NCI-H1694 treated with DMSO at 0.1 percent for 48 hours (cell line): ENCODE data around the gene HOXB1.
A peak's percentile ranks its signal among the peaks of the same experiment; 100 is the strongest.

Source experiments
- DNase-seq: peaks from one replicate; lab custom pipeline; 2025; lab: John Stamatoyannopoulos, UW

HOXB1 gene

DNA sequence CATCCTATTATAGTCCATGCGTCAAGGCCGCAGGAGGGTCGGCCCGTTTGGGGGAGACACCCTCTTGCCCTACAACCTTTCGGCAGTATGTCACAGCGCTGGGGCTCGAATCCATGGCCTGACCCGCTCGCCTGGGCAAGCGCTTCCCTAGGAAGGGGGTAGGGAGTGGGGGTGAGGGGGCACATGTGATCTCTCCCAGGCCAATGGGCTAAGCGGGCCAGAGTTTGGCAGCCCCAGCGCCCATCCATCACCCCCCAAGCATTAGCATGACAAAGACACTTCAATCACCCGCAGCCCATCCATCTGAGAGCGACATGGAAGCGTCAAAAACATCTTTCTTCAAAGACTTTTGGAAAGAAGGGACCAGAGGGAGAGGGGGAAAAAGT, at the start of gene HOXB1:
TSS of gene HOXB1 (minus strand) at position 125 of the 386 bp plus-strand sequence. CDS start at position 18, 107 bp downstream.
- no peak for DNase-seq

DNA sequence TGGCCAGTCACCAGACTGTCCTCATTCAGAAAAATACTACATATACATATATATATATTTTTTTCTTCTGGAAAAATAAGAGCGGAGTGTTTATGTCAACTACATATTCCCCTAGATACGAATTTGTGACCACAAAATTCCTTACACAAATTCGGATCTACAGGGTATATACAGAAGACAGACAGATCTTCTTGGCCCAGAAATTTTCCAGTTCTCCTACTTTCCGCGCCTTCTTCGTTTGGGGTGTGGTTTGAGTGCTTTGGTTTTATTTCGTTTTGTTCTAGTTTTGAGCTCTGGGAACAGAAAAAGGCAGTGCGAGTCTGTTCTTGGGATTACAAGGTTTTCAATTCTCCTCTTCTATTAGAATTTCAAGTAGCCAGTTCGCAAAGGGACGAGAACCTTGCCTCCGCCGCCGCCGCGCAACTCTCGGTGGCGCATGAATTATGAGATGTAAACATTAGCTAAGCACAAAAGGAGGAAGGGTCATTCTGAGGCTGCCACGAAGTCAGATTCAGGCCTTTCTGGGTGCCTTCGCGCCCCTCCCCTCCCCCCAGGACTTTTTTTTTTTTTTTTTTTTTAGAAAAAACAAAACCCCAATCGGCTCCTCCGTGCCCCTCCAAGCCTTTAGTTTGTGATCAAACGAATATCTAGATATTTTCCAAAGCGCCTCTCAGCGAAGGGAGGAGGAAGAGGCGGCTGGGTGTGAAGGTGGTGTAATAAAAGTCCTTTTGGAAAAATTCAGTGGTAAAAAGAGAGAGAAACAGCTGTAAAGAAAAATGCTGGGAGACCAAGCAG, 49.1 kb upstream of the HOXB1 start:
- DNase-seq: no peak

DNA sequence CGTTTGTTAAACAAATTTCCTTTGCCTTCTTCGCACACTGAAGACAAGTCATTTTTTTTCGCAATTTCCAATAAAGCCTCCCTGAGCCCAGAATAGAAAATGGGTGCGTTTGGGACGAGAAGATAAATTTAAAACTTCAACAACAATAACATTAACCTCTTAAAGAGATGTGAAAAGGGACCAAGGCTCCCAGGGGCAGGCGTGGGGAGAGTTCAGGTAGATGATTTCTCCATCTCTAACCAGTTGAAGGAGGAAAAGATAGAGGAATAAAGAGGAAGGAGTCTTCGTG, 48.6 kb upstream of the HOXB1 start:
- no peak for DNase-seq

DNA sequence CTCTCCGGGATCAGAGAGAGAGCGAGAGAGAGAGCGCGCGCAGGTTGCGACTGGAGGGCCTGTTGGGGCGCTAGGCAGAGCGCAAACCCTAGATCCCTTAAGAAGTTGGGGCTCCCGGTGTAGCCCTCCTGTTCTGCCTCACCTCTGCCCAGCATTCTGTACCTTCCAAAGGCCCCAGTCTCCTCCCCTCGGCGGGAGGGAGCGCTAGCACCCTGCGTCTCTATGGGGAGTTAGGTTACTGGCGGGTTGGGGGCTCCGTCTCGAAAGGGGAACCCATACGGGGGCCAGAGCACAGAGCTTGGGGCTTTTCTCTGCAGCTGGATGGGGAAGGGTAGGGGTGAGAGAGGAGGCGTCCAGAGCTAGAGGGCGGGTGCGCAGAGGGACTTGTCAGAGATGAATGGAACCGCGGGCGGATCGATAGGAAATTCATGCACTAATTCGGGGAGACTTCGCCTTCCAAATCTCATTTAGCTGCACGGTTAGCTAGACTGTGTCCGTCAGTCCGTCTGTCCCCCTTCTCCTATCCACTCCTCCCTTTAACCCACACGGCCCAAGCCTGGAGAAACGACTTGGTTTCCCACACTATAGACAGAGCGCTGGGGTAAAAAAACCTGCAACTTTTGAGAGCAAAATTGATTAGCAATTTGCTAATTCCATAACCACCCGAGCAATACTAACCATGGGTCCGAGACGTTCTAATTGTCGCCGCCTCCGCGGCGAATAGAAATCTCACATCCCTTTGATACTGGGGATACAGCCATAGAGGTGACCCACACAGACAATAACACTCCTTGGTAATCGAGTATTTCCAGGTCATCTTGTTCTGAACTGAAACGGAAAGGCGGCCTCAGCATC, 48.0 kb upstream of the HOXB1 start:
- DNase-seq: peak; percentile 36

DNA sequence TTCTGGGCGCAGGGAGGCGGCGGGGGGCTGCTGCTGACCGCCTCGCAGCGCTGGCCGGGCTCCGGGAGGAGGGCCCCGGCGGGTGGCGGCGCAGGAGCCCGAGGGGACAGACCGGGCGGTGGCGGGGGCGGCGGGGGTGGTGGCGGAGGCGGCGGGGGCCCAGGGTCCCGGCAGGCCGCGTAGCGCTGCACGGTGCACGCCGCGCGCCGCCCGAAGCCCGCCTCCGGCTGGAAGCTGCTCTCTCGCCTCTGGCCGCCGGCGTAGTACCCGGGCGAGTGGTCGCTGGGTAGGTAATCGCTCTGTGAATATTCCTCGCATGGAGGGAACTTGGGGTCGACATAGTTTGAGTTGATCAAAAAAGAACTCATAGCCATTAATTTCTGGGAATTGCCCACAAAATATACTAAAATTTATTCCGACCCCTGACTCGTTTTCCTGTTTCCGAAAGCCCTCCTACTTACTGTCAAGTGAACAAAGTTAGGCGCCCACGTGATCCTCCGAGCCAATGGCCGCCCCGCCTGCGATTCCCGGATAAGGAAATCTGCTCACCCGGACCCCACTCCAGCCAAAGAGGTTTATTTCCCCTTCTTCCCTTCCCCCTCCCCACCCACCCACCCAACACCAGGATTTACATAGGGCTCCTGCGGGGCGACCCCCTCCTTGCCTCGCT, 47.3 kb upstream of the HOXB1 start, which contains the start of gene HOXB4:
TSS of gene HOXB4 (minus strand) at position 405 of the 670 bp plus-strand sequence. CDS start at position 374, 31 bp downstream.
- peak; percentile 64 for DNase-seq

DNA sequence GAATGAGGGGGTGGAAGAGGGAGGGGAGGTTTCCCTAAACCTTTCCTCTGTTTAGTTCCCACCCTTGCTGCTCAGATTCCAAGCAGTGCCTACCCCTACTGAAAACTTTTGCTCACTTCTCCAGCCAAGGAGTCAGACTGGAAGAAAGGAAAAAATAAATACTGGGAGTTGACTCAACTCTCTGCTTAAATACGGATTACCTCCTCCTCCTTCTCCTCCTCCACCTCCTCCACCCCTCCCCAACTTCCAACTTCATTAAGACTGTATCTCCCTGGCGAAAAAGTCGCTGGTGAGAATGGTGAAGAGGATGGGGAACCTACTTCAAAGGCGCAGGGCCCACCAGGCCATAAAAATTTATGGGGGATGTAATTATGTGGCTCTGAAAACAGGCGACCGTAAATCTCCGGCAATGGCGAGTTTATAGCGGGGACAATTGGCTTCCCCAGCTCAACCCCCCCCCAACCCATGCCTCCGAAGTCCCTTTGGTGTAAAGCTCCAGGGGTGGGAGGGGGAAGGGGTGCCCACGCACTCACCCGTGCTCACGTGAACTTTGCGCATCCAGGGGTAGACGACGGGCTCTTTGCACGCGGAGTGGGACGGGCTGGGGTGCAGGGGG, 46.6 kb upstream of the HOXB1 start:
- no peak for DNase-seq

DNA sequence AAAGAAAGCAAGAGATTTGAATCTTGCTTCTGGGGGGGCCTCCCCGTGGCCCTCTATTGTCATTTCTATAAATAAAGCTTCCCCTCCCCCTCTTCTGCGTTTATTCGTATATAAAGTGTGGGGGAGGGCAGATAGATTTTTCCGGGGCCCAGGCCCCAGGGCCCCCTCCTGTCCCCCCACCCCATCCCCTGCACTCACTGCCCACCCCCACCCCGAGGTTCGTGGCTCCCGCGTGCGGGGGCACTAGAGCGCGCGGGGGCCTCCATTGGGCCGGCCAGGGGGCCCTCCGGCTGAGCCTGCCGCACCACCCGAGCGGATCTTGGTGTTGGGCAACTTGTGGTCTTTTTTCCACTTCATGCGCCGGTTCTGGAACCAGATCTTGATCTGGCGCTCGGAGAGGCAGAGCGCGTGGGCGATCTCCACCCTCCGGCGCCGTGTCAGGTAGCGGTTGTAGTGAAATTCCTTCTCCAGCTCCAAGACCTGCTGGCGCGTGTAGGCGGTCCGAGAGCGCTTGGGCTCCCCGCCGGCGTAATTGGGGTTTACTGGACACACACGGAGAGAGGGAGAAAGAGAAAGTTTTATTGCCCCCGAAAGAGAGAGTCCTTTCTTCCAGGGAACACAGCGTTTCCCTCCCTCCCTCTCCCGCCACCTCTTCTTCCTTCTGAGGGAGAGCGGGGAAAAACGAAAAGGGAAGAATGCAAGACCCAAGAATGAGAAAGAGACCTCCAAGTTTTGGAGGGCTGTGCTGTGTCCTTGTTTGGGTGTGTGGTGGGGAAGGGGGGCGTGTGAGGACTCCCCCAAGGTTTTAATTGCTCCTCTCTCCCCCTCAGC, 45.9 kb upstream of the HOXB1 start:
- no peak for DNase-seq

DNA sequence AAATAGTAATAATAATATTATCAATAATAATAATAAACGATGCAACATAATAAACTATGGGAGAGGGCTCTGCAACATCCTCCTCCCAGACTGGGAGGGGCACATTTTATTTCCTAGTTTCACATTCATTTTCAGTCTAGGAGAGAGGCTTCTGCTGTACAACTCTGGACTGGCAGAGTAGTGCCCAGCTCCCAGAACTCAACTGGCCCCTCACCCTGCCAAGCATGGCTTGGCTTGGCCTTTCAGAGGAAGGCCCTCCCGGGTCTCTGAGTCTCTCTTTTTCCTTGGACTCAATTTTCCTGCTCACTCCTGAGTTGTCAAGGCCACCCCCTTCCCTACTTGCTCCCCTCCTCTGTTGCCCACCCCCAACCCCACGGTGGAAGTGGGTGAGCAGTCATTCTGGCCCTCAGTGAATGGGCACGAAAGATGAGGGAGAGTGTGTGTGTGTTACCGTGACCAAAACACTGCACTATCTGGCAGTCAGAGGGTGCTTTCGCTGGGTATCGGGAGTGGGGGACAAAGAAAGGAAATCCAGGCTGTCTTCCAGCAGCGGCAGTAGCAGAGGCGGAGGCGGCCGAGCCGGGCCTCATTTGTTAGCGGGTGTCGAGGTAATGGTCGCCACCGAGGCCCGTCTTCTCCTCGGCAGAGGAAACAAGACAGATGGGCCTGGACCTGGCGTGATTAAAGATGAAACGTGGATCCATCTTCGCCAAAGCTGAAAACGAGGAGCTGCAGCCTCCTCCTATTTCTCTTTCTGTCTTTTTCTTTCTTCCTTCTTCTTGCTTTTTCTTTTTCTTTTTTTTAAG, 45.1 kb upstream of the HOXB1 start:
- DNase-seq: no peak

DNA sequence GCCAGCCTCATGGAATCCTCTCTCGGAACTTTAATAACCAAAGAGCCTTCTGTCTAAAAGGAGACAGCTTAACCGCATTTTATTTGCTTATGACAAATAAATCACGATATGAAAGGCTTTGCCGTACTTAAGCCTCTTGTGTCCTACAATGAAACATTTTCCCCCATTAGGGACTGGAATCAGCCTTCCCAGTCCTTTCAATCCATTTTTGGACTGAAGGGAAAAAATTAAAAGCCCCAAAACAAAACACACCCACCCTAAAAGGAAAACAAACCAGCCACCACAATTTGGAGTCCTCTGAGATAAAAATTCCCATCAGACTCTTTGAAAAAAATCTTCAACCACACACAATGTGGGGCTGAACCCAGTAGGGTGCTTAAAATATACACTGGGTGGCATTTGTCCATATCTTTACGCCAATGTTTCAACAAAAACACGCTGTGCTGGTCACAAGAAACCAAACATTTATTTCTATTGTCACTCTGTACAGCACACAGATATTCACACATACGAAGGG, 44.3 kb upstream of the HOXB1 start:
- no peak for DNase-seq

DNA sequence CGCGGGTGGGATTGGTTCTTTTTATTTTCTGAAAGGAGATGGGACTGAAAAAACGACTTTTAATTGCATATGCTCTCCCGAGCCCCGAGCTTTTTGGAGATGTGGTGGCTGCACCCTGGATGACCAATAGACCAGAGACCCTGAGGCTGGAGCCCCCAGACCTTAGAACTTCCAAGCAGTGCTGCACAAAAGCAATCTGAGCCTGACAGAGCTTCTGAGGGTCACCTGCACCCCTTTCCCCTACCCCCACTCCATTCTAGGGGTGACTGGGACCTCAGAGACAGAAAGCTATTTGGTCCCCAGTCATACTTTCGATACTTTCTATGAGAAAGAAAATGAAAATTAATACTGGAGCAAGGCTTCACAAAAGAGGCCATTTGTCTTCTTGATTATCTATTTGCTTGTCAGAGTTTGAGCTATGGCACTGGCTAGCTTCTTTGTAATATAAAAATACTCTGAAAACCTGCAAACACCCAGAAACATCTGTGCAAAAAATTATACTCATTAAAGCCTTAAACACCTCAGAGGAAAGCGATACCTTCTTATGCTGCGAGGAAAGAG, 43.8 kb upstream of the HOXB1 start:
- DNase-seq: no peak

DNA sequence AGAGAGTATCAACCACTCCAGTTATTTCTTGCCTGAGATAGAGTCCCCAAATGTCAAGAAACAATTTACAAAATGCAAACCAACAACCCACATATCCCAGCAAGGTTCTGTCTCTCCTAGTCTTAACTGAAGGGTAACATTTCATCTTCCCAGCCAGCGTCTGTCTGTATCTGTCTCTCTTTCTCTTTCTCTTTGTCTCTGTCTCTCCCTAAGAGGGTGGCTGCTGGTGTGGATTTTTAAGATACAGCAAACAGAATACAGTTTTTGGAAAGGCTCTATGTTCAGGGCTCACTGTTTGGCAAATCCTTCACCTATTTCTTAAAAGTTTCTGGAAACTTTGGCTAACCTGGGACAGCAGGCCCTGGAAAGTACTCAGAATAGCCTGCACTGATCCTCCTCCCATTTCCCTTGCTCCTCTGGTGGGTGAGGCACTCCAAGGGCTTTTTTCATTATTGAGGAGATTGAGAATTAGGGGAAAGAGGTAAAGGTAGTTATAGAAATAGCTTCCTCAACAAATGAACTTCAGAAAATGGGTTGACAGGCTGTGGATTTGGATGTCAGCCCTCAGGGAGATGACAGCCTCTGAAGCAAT, 41.1 kb upstream of the HOXB1 start:
- no peak for DNase-seq

DNA sequence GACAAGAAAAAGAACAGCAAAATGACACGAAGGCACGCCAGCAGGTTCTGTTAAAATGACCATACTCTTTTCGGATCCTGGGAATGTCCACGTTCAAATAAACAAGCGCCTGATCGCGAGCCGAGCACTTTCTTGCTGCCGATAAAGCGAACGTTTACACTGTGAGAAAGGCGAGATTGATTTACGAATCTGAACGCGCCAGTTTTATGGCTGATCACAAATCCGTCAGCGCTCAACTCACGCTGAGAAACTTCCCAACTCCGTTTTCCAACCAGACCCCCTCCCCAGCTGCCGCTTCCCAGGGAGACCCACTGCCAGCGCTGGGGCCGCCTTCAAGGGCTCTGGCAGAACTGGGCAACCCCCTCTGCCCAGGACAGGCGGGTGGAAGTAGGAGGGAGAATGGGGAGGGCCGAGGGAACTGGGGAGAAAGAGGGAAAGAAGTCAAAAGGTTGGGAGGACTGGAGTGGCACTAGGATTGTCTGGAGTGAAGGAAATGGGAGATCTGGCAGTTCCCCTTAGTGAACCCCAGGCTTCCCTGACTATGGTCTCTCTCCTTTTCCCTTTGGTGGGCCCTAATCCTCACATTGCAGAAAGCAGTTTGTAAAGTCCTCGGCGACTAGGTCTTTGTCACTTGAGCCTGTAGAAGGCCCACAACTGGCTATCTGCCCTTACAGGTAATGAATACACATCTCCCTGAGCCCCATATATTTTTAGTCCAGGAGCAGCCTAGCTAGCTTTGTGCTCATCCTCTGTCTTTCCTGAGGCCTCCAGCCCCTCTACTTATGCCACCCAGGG, 40.4 kb upstream of the HOXB1 start:
- no peak for DNase-seq

DNA sequence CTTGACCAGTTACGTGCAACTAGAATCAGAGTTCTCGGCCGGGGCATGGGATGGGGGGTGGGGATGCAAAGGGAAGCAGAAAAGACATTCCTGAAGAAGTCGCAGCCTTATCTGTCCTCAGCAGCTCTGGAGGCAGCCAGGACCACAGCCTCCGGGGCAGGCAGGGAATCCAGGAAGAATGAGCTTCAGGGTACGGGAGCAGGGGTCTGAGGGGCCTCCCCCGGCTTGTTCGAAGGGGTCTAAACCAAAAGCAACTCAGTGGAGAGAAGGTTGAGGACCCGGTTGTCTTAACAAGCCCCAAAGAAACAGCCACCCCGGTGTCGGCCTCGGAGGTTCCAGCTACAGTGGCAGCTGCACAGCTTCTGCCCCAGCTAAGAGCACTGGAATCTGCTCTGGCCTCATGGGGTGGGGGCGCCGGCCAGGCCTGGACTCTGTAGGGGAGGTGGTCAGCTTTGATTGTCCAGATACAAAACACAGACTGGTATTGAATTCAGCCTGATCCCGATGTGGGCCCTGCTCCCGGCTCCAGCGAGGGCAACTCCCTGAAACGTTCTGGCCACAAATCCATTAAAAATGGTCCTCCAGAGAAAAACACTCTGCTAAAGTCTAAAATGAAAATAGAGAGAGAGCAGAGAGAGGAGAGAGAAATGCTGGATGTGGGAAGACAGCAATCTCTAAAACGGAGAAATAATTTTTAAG, 39.7 kb upstream of the HOXB1 start:
- no peak for DNase-seq

DNA sequence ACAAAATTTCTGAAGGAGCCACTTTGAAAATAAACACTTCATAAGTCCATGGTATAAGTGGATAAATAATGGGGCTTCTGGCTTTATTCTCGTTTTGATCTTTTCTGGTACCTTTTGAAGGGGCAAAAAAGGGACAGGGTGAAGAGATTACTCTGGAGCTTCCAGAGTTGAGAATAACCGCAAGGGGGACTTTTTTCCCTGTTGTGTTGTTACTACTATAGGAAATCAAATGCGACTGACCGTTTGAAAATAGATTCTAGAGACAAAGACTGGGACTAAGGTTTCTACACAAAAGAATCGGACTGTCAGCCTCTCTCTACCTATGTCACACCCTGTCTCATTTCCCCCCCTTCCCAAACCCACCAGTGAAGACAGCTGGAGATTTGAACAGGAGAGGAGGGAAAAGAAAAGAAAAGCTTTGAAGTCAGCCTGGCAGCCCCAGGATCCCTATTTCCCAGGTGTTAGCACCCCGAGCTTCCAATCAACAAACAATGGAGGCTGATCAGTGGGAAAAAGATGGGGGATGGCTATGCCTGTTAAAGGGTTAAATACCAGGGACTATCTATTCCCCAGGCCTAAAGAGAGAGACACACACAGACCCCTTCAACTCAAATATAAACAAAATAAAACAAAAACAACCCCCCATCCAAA, 39.0 kb upstream of the HOXB1 start:
- DNase-seq: no peak

DNA sequence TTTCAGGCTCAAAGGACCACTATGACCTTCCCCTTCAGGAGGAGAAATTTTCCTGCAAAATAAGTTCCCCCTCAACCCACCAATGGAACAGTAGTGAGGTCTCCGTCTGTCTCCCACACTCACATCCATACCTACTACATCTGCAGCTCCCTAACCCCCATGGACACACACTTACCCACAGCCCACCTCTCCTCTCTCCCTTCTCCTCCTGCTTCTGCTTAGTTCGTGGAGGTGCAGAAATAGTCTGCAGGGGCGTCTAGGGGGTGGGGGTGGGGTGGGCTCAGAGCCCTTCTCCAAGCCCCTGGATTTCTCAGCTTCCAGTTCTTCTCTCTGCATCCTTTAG, 38.4 kb upstream of the HOXB1 start:
- no peak for DNase-seq

DNA sequence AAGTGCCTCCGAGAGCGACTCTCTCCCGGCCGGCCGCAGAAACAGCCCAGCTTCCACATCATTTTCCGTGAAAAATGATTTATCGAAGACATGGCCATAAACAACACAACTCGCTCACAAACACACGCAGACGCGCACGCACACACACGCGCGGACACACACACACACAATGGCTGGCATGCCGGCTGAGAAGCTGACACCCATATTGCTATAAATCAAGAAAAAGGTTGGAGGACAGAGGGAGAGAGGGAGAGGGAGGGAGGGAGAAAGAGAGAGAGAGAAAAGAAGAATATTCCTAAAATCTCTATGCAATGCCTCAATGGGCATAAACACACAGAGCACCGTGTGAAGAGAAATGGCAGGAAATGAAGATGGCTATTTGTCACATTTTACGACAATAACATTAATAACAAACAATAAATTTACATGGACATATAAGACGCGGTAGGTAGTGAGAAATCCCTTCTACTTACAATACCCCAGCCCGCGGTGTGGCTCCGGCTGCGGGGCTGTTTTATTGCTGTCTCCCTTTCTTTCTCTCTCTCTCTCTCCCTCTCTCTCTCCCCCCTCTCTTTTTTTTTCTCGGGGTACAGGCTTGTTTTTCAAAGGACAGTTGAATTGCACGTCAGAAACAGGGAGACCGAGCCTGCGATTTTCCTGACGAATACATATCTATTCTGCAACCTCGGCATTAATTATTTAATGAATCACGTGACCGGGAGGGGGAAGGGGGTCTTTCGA, 37.9 kb upstream of the HOXB1 start:
- DNase-seq: no peak
